HEK293T (cell line): ENCODE results near the gene RRP36.
A peak's percentile ranks its signal among the peaks of the same experiment; 100 is the strongest.

ENCODE experiments used
- ARNT ChIP-seq: fragments of 450-650 bp; IDR thresholded peaks from 2 replicates; pipeline ENCODE4 v1.6.1; 2017; ENCODE audit warnings: mild to moderate bottlenecking
- BHLHE40 ChIP-seq: fragments of 450-650 bp; IDR thresholded peaks from 2 replicates; pipeline ENCODE4 v1.6.1; 2016; ENCODE audit warnings: mild to moderate bottlenecking, moderate library complexity, borderline replicate concordance
- CTBP1 ChIP-seq: fragments of 450-650 bp; IDR thresholded peaks from 2 replicates; pipeline ENCODE4 v1.6.1; 2016; ENCODE audit warnings: borderline replicate concordance
- ELF4 ChIP-seq: fragments of 450-650 bp; IDR thresholded peaks from 2 replicates; pipeline ENCODE4 v1.6.1; 2017; ENCODE audit warnings: antibody characterized with exemption
- FOXK2 ChIP-seq: fragments of 450-650 bp; IDR thresholded peaks from 2 replicates; pipeline ENCODE4 v1.6.1; 2016; ENCODE audit warnings: mild to moderate bottlenecking
- FOXM1 ChIP-seq: fragments of 450-650 bp; IDR thresholded peaks from 2 replicates; pipeline ENCODE4 v1.6.1; 2017; ENCODE audit warnings: mild to moderate bottlenecking, borderline replicate concordance
- HDGF ChIP-seq: fragments of 450-650 bp; IDR thresholded peaks from 2 replicates; pipeline ENCODE4 v1.6.1; 2017; ENCODE audit warnings: antibody characterized with exemption, borderline replicate concordance
- L3MBTL2 ChIP-seq: fragments of 450-650 bp; conservative IDR thresholded peaks from 2 replicates; pipeline ENCODE4 v1.6.1; 2016; ENCODE audit warnings: mild to moderate bottlenecking
- LEF1 ChIP-seq: fragments of 450-650 bp; IDR thresholded peaks from 2 replicates; pipeline ENCODE4 v1.6.1; 2017; ENCODE audit warnings: mild to moderate bottlenecking, borderline replicate concordance
- NFRKB ChIP-seq: fragments of 450-650 bp; IDR thresholded peaks from 2 replicates; pipeline ENCODE4 v1.6.1; 2016; ENCODE audit warnings: mild to moderate bottlenecking, moderate library complexity
- PKNOX1 ChIP-seq: fragments of 450-650 bp; IDR thresholded peaks from 2 replicates; pipeline ENCODE4 v1.6.1; 2016
- SP1 ChIP-seq: fragments of 450-650 bp; IDR thresholded peaks from 2 replicates; pipeline ENCODE4 v1.6.1; 2017
- SUZ12 ChIP-seq: fragments of 450-650 bp; IDR thresholded peaks from 2 replicates; pipeline ENCODE4 v1.6.1; 2016; ENCODE audit warnings: mild to moderate bottlenecking
- TARDBP ChIP-seq: fragments of 450-650 bp; IDR thresholded peaks from 2 replicates; pipeline ENCODE4 v1.6.1; 2016

DNA sequence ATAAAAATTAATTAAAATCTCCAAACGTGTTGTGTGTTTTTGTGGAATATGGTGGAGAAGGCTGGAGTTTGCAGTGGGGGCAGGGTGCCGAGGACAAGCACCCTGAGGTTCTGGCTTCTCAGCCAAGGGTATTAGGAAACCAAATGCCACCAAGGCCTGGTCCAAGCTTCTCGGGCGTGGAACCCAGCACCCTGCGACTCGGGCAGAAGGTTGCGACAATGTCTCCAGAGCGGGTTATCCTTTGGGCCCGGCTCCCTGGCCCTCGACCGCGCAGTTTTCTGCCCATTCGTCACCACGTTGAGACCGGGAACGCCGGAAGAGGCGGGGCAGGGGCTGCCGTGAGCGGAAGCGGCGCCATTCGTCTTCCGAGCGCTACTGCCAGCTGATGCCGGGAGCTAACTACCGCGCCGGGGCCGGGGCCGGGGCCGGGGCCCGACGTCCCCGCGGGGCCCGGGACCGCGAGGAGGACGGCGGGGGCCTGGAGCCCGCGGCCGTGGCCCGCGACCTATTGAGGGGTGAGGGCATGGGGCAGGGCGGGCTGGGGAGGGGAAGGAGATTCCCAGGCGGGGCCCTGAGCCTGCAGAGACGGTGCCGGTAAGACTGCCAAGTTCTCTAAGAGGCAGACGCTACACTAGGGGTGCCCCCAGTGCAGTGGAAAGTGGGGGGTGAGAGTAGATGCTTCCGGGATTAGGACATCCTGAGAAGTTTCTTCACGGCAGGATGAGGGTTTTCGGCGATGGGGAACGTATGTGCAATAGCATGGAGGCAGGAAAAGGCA is at the start of gene RRP36:
- TF ChIP-seq NFRKB (no peak), SUZ12 (no peak), HDGF (no peak), L3MBTL2 (peak; percentile 70), PKNOX1 (peak; percentile 72), ELF4 (no peak), FOXK2 (no peak), CTBP1 (no peak), LEF1 (no peak), TARDBP (no peak), FOXM1 (no peak), BHLHE40 (no peak), SP1 (no peak), ARNT (no peak)
